Neuronal stem cell (in vitro differentiated cells): Measurements from ENCODE around the gene PKLR.

Experiments
- DNase-seq: peaks from one replicate; pipeline ENCODE4 v3.0.0-alpha.2; 2013; ENCODE audit warnings: low spot score
- H2AFZ ChIP-seq: one replicate; pipeline ENCODE4 v1.6.1; 2013; ENCODE audit warnings: mild to moderate bottlenecking, low read length, inconsistent platforms
- H2AK5ac ChIP-seq: 2 replicates; pipeline ENCODE4 v1.6.1; 2013; ENCODE audit warnings: low read depth, mild to moderate bottlenecking, inconsistent platforms, low read length, moderate library complexity, mixed read lengths
- H2BK120ac ChIP-seq: 2 replicates; pipeline ENCODE4 v1.6.1; 2013; ENCODE audit warnings: low read depth, mild to moderate bottlenecking, inconsistent platforms, low read length, moderate library complexity, mixed read lengths
- H2BK12ac ChIP-seq: one replicate; pipeline ENCODE4 v1.6.1; 2013; ENCODE audit warnings: low read length, inconsistent platforms
- H2BK15ac ChIP-seq: 2 replicates; pipeline ENCODE4 v1.6.1; 2013; ENCODE audit warnings: mild to moderate bottlenecking, low read length, inconsistent platforms, mixed read lengths
- H2BK5ac ChIP-seq: one replicate; pipeline ENCODE4 v1.6.1; 2013; ENCODE audit warnings: inconsistent platforms, mild to moderate bottlenecking, low read length, moderate library complexity
- H3K14ac ChIP-seq: one replicate; pipeline ENCODE4 v1.6.1; 2013; ENCODE audit warnings: low read length, inconsistent platforms
- H3K18ac ChIP-seq: 2 replicates; pipeline ENCODE4 v1.6.1; 2013; ENCODE audit warnings: low read length, inconsistent platforms
- H3K23ac ChIP-seq: 2 replicates; pipeline ENCODE4 v1.6.1; 2013; ENCODE audit warnings: low read depth, mild to moderate bottlenecking, mixed read lengths, low read length, inconsistent platforms; ENCODE audit not compliant: poor library complexity
- H3K27ac ChIP-seq: replicated peaks from 3 replicates; pipeline ENCODE4 v1.5.1; 2013; ENCODE audit warnings: low read length, inconsistent platforms
- H3K27me3 ChIP-seq, 3 experiments: 2 replicates each; pipeline ENCODE4 v1.6.1; 2013; ENCODE audit warnings: low read length in 3 of 3, mild to moderate bottlenecking in 2 of 3, inconsistent platforms in 1 of 3, low read depth in 1 of 3, mixed read lengths in 1 of 3, moderate library complexity in 1 of 3; ENCODE audit not compliant: control insufficient read depth in 3 of 3, insufficient read depth in 3 of 3
- H3K36me3 ChIP-seq, 2 donors: replicated peaks in 1 of 2; 2 replicates each; pipeline ENCODE4 v1.6.1; 2013; ENCODE audit warnings: low read length in 2 of 2; ENCODE audit not compliant: control insufficient read depth in 2 of 2, insufficient read depth in 2 of 2
- H3K4ac ChIP-seq: 2 replicates; pipeline ENCODE4 v1.6.1; 2013; ENCODE audit warnings: inconsistent platforms, mild to moderate bottlenecking, low read length, moderate library complexity
- H3K4me1 ChIP-seq, 2 donors: 1 replicate in 1 of 2; 2 replicates in 1 of 2; pipeline ENCODE4 v1.6.1; 2013; ENCODE audit warnings: low read length in 2 of 2, low read depth in 1 of 2; ENCODE audit not compliant: control insufficient read depth in 2 of 2, insufficient read depth in 1 of 2
- H3K4me2 ChIP-seq: one replicate; pipeline ENCODE4 v1.6.1; 2013; ENCODE audit warnings: mild to moderate bottlenecking, low read length, inconsistent platforms; ENCODE audit not compliant: insufficient read depth, poor library complexity, severe bottlenecking
- H3K4me3 ChIP-seq, 2 donors: 2 replicates each; pipeline ENCODE4 v1.5.1; 2013; ENCODE audit warnings: low read length in 2 of 2, mild to moderate bottlenecking in 2 of 2, inconsistent platforms in 1 of 2, moderate library complexity in 1 of 2
- H3K79me1 ChIP-seq: one replicate; pipeline ENCODE4 v1.6.1; 2013; ENCODE audit warnings: low read depth, mild to moderate bottlenecking, inconsistent platforms, low read length, moderate library complexity
- H3K9ac ChIP-seq: one replicate; pipeline ENCODE4 v1.6.1; 2013; ENCODE audit warnings: mild to moderate bottlenecking, low read depth, low read length, inconsistent platforms; ENCODE audit not compliant: poor library complexity
- H3K9me3 ChIP-seq, 2 donors: replicated peaks in 1 of 2; 2 replicates each; pipeline versions ENCODE3 to v1.6.1; 2013; ENCODE audit warnings: low read length in 2 of 2, mild to moderate bottlenecking in 2 of 2, inconsistent platforms in 1 of 2, low read depth in 1 of 2, mixed read lengths in 1 of 2, moderate library complexity in 1 of 2; ENCODE audit not compliant: control insufficient read depth in 2 of 2, insufficient read depth in 1 of 2
- H4K8ac ChIP-seq: one replicate; pipeline ENCODE4 v1.6.1; 2013; ENCODE audit warnings: low read depth, mild to moderate bottlenecking, inconsistent platforms, low read length, moderate library complexity
- H4K91ac ChIP-seq: one replicate; pipeline ENCODE4 v1.6.1; 2013; ENCODE audit warnings: low read length, low read depth, mild to moderate bottlenecking, inconsistent platforms; ENCODE audit not compliant: poor library complexity
- WGBS, 2 donors: extraction: QIAGEN DNeasy Blood & Tissue Kit; methylation state at CpG; one replicate each; pipeline ENCODE4 v1.1.7; 2013; ENCODE audit warnings: missing lambda C conversion rate in 2 of 2, mixed read lengths in 1 of 2; ENCODE audit not compliant: insufficient read length in 2 of 2, insufficient replicate concordance in 1 of 2; ENCODE audit errors: extremely low coverage in 2 of 2; 5-methylcytosine and 5-hydroxymethylcytosine counted together

Gene PKLR

DNA sequence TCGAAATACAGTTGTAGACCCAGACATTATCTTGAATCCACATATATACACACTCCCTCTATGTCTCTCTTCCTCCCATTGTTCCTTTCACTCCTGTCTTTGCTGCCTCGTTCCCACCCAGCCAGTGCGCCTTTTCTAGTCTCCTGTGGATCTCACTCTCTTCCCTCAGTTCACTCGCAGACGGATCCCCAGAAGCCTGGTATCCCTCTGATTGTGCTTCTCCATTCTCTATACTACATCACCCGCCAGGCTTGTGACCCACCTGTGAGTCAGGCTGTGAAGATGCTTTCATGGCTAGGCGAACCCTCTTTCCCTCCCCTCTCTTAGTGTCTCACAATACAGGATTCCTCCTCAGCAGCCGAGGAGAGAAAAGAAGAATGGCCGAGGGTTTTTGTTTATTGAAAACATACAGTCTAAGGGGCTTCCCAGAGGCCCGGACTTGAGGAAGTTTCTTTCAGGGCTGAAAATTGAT is 22.5 kb downstream of the PKLR start:
- no peak overlapping the region for H4K91ac ChIP-seq
- no peak for DNase-seq
- no peaks in the 10 kb centered on the region for H3K9me3 ChIP-seq
- H3K27me3 ChIP-seq = no peaks in the 10 kb centered on the region
- H3K27ac ChIP-seq = peak overlapping the region; percentile 13
- H3K4me2 ChIP-seq = no peak overlapping the region
- peaks cover 18% of the 10 kb centered on the region in 2 donors for H3K4me1 ChIP-seq
- H4K8ac ChIP-seq = no peak overlapping the region
- no peak overlapping the region for H3K9ac ChIP-seq
- peaks cover 0 to 22% of the 10 kb centered on the region in 2 donors for H3K36me3 ChIP-seq
- no peak overlapping the region for H3K4ac ChIP-seq
- no peak overlapping the region for H2BK15ac ChIP-seq
- H3K4me3 ChIP-seq = peak overlapping the region; percentile 52 to 92
- H2BK12ac ChIP-seq = no peak overlapping the region
- WGBS, 2 donors = no CpG with 5 or more reads among the region's 10 CpGs
- no peak overlapping the region for H3K18ac ChIP-seq
- H2AK5ac ChIP-seq = no peak overlapping the region
- no peak overlapping the region for H3K23ac ChIP-seq
- no peaks in the 10 kb centered on the region for H3K79me1 ChIP-seq
- no peak overlapping the region for H2BK5ac ChIP-seq
- no peak overlapping the region for H2AFZ ChIP-seq
- no peak overlapping the region for H2BK120ac ChIP-seq
- H3K14ac ChIP-seq = no peak overlapping the region

DNA sequence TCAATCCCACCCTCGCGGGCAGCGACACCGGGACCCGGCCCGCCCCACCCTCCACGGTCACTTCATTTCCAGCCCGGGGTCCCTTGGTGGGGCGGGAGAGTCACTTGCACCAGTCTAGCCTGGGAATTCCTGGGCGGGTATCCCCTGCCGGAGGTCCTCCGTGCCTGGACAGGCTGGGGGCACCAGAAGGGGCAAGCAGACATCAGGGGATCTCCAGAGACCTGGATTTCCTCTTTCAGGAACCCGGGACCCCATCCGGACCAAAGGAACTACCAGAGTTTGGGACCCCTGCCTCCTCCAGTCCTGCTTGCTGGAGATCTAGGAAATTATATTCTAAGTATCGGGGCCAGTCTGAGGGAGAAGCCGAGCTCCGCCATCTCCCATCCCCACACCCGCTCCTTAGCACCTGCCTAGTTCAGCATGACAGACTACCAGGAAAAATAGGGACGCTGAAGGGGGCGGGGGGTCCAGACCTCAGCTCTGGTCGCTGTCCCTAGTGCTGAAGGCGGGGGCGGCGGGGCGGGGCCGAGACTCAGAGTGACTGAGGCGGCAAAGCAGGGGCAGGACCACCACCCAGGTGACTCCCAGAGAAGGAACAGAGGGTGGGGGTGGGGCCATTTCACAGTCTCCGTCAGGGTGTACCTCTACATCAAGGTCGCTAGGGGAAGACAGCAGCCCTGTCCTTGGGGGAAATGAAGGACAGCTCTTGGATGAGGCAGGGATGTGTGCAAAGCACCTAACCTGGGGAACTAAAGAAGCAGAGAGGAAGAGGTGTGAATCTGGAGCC is 23.1 kb downstream of the PKLR start:
- H3K27ac ChIP-seq = no peak overlapping the region
- no CpG with 5 or more reads among the region's 29 CpGs for WGBS, 2 donors
- no peak overlapping the region for H3K14ac ChIP-seq
- peaks cover 0 to 17% of the 10 kb centered on the region in 2 donors for H3K36me3 ChIP-seq
- peak overlapping the region; percentile 86 to 92 for H3K4me3 ChIP-seq
- H2AFZ ChIP-seq = peak overlapping the region; percentile 97
- H3K18ac ChIP-seq = peak overlapping the region; percentile 32
- no peak overlapping the region for H2BK15ac ChIP-seq
- DNase-seq = peak; percentile 82
- H3K79me1 ChIP-seq = no peaks in the 10 kb centered on the region
- H3K23ac ChIP-seq = peak overlapping the region; percentile 50
- no peak overlapping the region for H2AK5ac ChIP-seq
- peaks cover 18 to 20% of the 10 kb centered on the region in 2 donors for H3K4me1 ChIP-seq
- H4K91ac ChIP-seq = no peak overlapping the region
- no peak overlapping the region for H3K4ac ChIP-seq
- peak overlapping the region; percentile 99 for H3K4me2 ChIP-seq
- H2BK5ac ChIP-seq = peak overlapping the region; percentile 45
- no peak overlapping the region for H2BK120ac ChIP-seq
- no peak overlapping the region for H4K8ac ChIP-seq
- H2BK12ac ChIP-seq = no peak overlapping the region
- no peaks in the 10 kb centered on the region for H3K27me3 ChIP-seq
- peak overlapping the region; percentile 38 for H3K9ac ChIP-seq
- H3K9me3 ChIP-seq = no peaks in the 10 kb centered on the region

DNA sequence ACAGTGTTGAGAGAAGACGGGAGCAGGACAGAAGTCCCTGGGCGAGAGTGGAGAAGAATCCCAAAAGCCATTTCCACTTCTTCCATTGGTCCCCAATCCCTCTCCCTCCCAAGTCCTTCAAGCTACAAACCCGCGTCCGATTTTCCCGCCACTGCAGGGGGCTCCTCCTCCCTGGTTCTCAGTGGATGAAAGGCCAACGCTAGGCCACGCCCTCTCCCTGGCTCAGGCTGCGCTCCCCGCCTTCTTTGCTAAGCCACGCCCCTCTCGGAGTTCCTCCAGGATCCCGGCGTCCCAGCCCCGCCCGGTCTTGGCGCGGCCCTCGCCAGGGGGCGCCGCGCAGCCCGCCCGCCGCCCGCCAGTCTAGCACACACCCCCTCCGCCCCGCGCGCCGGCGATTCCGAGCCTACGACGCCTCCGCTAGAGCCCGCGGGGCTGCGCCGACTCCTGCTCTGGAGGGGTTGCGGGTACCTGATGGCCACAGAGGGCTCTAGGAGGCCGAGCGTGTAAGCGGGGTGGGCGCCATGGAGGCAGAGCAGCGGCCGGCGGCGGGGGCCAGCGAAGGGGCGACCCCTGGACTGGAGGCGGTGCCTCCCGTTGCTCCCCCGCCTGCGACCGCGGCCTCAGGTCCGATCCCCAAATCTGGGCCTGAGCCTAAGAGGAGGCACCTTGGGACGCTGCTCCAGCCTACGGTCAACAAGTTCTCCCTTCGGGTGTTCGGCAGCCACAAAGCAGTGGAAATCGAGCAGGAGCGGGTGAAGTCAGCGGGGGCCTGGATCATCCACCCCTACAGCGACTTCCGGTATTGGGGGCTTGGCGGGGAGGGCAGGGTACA is 24.0 kb downstream of the PKLR start, which contains the start of gene HCN3:
TSS of gene HCN3 (plus strand) at position 394 of the 832 bp plus-strand sequence. CDS start at position 522, 128 bp downstream.
- peak within 1 kb of the TSS; percentile 38 for H3K9ac ChIP-seq
- no peak within 1 kb of the TSS for H4K8ac ChIP-seq
- no peak within 1 kb of the TSS for H2BK120ac ChIP-seq
- H3K9me3 ChIP-seq = no peaks in the 10 kb centered on the region
- H3K18ac ChIP-seq = peak within 1 kb of the TSS; percentile 82
- no peak within 1 kb of the TSS for H3K4ac ChIP-seq
- no CpG with 5 or more reads among the region's 68 CpGs for WGBS, 2 donors
- H3K4me1 ChIP-seq = peaks cover 22 to 23% of the 10 kb centered on the region in 2 donors
- no peak within 1 kb of the TSS for H3K14ac ChIP-seq
- no peak within 1 kb of the TSS for H2BK15ac ChIP-seq
- no peak within 1 kb of the TSS for H2AK5ac ChIP-seq
- H2BK12ac ChIP-seq = no peak within 1 kb of the TSS
- no peak within 1 kb of the TSS for H4K91ac ChIP-seq
- H3K4me3 ChIP-seq = peak within 1 kb of the TSS; percentile 86 to 92
- H3K36me3 ChIP-seq = peaks cover 2 to 14% of the 10 kb centered on the region in 2 donors
- H3K4me2 ChIP-seq = peak within 1 kb of the TSS; percentile 99
- peak within 1 kb of the TSS; percentile 50 for H3K23ac ChIP-seq
- no peaks in the 10 kb centered on the region for H3K27me3 ChIP-seq
- no peak within 1 kb of the TSS for H3K27ac ChIP-seq
- peak; percentile 98 for DNase-seq
- H2BK5ac ChIP-seq = peak within 1 kb of the TSS; percentile 45
- peak within 1 kb of the TSS; percentile 97 for H2AFZ ChIP-seq
- peaks cover 3% of the 10 kb centered on the region for H3K79me1 ChIP-seq
